ENCODE data around the gene DCUN1D5. TPM values are rescaled to one million over a fixed set of nuclear protein-coding genes. Genes with fewer than 3 reads are reported as not detected.
A peak's percentile ranks its signal among the peaks of the same experiment; 100 is the strongest.

The DCUN1D5 gene
- 35.8 to 38.9 TPM (median 37.9 TPM) in 3 replicates for total RNA-seq
- long read RNA-seq, transcript DCUN1D5-201 (8 exons, 1,337 nt): major isoform, 52 of 72 reads
- long read RNA-seq, partial matches to known transcripts: 0 of 72 reads
- long read RNA-seq, other reads (novel, unspliced or antisense): 17 of 72 reads

DNA sequence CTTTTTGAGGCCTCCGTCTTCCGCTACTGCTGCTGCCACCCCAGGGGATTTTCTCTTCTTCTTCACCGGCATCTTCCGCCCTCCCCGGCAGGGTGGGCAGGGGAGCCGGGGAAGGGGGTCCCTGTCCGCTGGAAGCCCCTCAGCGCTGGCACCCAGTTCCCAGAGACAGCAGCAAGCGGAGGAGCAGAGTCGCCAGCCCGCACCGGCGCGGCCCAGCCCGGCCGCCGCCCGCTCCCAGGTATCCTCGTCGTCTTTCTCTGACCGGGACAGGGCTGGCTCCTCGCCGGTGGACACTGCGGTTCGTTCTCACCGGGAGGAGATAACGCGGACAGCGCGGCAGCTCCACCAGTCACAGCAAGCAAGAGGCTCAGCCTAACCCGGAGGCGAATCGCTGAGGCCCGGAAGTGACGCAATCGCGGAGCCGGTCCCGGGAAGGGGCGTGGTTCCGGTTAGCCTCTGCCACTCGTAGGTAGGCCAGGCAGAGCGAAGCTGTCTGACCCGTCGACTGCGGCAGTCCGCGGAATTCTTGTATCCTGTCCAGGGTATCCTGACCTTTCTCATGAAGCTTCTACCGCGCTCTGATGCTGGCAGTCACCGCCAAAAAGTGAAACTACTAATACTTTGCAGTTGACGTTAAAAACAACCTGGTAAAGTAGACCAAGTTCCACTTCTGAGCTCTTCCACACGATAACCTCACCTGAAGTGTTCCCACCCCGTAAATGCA, at the start of gene DCUN1D5:
DCUN1D5 (minus strand) TSS at position 360 of the 724 bp plus-strand sequence; CDS start at position 72, 288 bp downstream.
- TF ChIP-seq CTCF (IDR thresholded peaks at IDR 0.05): no peak
- peak within 1 kb of the TSS; percentile 93 for H3K27ac Mint-ChIP-seq (ENCODE audit: unreplicated experiment)
- no peaks in the 10 kb centered on the region for H3K36me3 Mint-ChIP-seq (ENCODE audit: low read depth)
- H3K27me3 Mint-ChIP-seq (ENCODE audit: low read depth): peaks cover 6% of the 10 kb centered on the region
- H3K9me3 Mint-ChIP-seq (ENCODE audit: low read depth): no peaks in the 10 kb centered on the region
- peak; percentile 98 for DNase-seq (ENCODE audit: low spot score)
- peak within 1 kb of the TSS; percentile 85 for H3K4me3 Mint-ChIP-seq (ENCODE audit: unreplicated experiment)
- H3K4me1 Mint-ChIP-seq (ENCODE audit: low read depth): peaks cover 34% of the 10 kb centered on the region

DNA sequence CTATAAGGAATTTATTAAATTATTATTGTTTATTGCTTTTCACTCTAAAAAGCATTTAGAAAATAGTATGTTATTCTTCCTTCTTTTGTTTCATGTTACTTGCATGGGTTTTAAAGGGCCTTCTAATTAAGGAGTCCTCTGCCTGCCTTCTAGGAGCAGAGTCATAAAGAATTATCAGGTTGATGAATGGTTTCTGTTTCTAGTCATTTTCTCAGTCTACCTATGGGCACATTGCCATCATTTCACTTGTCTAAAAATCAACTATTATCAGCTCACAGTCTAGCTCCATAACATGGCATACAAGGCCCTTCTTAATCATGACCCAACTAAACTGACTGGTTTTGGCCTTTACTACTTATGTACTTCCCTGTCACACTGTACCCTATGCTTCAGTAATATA, 33.5 kb upstream of the DCUN1D5 start:
- DNase-seq (ENCODE audit: low spot score): no peak
- H3K27ac Mint-ChIP-seq (ENCODE audit: unreplicated experiment): no peak overlapping the region
- H3K36me3 Mint-ChIP-seq (ENCODE audit: low read depth): peaks cover 11% of the 10 kb centered on the region
- no peaks in the 10 kb centered on the region for H3K9me3 Mint-ChIP-seq (ENCODE audit: low read depth)
- no peak overlapping the region for H3K4me3 Mint-ChIP-seq (ENCODE audit: unreplicated experiment)
- no peaks in the 10 kb centered on the region for H3K4me1 Mint-ChIP-seq (ENCODE audit: low read depth)
- no peak for TF ChIP-seq CTCF (IDR thresholded peaks at IDR 0.05)
- no peaks in the 10 kb centered on the region for H3K27me3 Mint-ChIP-seq (ENCODE audit: low read depth)

DNA sequence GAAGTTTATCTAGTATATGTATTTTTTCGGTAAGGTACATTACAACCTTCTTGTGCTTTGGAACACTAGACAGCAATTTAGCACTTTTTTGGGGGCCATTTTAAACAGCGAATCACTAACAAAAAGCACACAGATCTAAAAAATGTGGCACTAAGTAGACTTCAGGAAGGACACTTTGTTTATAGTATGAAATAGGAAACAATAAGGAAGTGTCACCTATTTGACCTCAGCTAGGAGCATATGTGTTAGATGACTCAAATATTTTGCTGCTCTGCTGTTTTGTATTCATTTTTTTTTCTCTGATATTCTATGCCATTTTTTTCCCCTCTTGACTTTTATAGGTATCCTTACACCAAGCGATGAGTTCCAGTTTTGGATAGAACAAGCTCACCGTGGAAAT, 22.9 kb upstream of the DCUN1D5 start:
- Mint-ChIP-seq H3K27me3 (ENCODE audit: low read depth) (no peaks in the 10 kb centered on the region), H3K4me1 (ENCODE audit: low read depth) (peaks cover 21% of the 10 kb centered on the region), H3K4me3 (ENCODE audit: unreplicated experiment) (no peak overlapping the region), H3K27ac (ENCODE audit: unreplicated experiment) (no peak overlapping the region), H3K36me3 (ENCODE audit: low read depth) (peaks cover 5% of the 10 kb centered on the region), H3K9me3 (ENCODE audit: low read depth) (no peaks in the 10 kb centered on the region)
- DNase-seq (ENCODE audit: low spot score): no peak
- no peak for TF ChIP-seq CTCF (IDR thresholded peaks at IDR 0.05)

GRCh38 chr11:103112364-103112763, 20.4 kb upstream of the DCUN1D5 start:
- H3K4me1 Mint-ChIP-seq (ENCODE audit: low read depth): peaks cover 24% of the 10 kb centered on the region
- no peaks in the 10 kb centered on the region for H3K27me3 Mint-ChIP-seq (ENCODE audit: low read depth)
- DNase-seq (ENCODE audit: low spot score): no peak
- peaks cover 3% of the 10 kb centered on the region for H3K36me3 Mint-ChIP-seq (ENCODE audit: low read depth)
- no peaks in the 10 kb centered on the region for H3K9me3 Mint-ChIP-seq (ENCODE audit: low read depth)
- H3K27ac Mint-ChIP-seq (ENCODE audit: unreplicated experiment): no peak overlapping the region
- no peak overlapping the region for H3K4me3 Mint-ChIP-seq (ENCODE audit: unreplicated experiment)
- no peak for TF ChIP-seq CTCF (IDR thresholded peaks at IDR 0.05)

GRCh38 chr11:103111400-103111799, 19.4 kb upstream of the DCUN1D5 start:
- Mint-ChIP-seq H3K4me3 (ENCODE audit: unreplicated experiment) (no peak overlapping the region), H3K4me1 (ENCODE audit: low read depth) (peaks cover 24% of the 10 kb centered on the region), H3K36me3 (ENCODE audit: low read depth) (peaks cover 3% of the 10 kb centered on the region), H3K9me3 (ENCODE audit: low read depth) (no peaks in the 10 kb centered on the region), H3K27ac (ENCODE audit: unreplicated experiment) (no peak overlapping the region), H3K27me3 (ENCODE audit: low read depth) (no peaks in the 10 kb centered on the region)
- no peak for DNase-seq (ENCODE audit: low spot score)
- TF ChIP-seq CTCF (IDR thresholded peaks at IDR 0.05): no peak
